ENCODE measurements around the gene NUP155.
"Not testable (repeated sequence)": the region's sequence is repeated elsewhere in the genome, so short reads cannot be mapped to it uniquely, and the experiment has no call there.

The NUP155 gene

GRCh38 chr5:37275511-37275910 lies 95.4 kb downstream of the NUP155 start:
- DNase-seq (ENCODE audit: low spot score), result no peak

- DNase-seq (ENCODE audit: low spot score), result no peak
Measured at GRCh38 chr5:37272511-37272910, 98.4 kb downstream of the NUP155 start.

GRCh38 chr5:37268100-37268499 lies 102.8 kb downstream of the NUP155 start:
- not testable (repeated sequence) for DNase-seq (ENCODE audit: low spot score)

GRCh38 chr5:37255774-37256358 lies 115.0 kb downstream of the NUP155 start:
- DNase-seq (ENCODE audit: low spot score), result no peak

GRCh38 chr5:37254581-37254980 lies 116.3 kb downstream of the NUP155 start:
- no peak for DNase-seq (ENCODE audit: low spot score)

GRCh38 chr5:37251665-37252064 lies 119.2 kb downstream of the NUP155 start:
- no peak for DNase-seq (ENCODE audit: low spot score)

- DNase-seq (ENCODE audit: low spot score), result no peak
Measured at GRCh38 chr5:37249815-37250164, 121.1 kb downstream of the NUP155 start.

- DNase-seq (ENCODE audit: low spot score), result peak; percentile 48
Measured at GRCh38 chr5:37248970-37249814, 121.7 kb downstream of the NUP155 start, which contains the start of gene CPLANE1. Gene CPLANE1, minus strand, starts transcription at chr5:37249376. Its CDS starts 1,678 bp downstream, at chr5:37247698.

- DNase-seq (ENCODE audit: low spot score), result peak; percentile 14
Measured at GRCh38 chr5:37248421-37248969, 122.4 kb downstream of the NUP155 start.

- no peak for DNase-seq (ENCODE audit: low spot score)
Measured at GRCh38 chr5:37247496-37247895, 123.4 kb downstream of the NUP155 start.

- no peak for DNase-seq (ENCODE audit: low spot score)
Measured at GRCh38 chr5:37247036-37247435, 123.9 kb downstream of the NUP155 start.
